HepG2 (cell line): ENCODE measurements around the gene IQCN. TPM values are rescaled to one million over a fixed set of nuclear protein-coding genes. Genes with fewer than 3 reads are reported as not detected.

ENCODE experiments used
- ATAD3A ChIP-seq: sonication (generic); formaldehyde crosslinking; IDR thresholded peaks from 2 replicates; pipeline ENCODE4 v1.4.0; 2020; ENCODE audit warnings: missing genetic modification reagents
- GABPA ChIP-seq, 2 experiments: IDR thresholded peaks; 2 replicates each; pipeline ENCODE4 v1.6.1; 2011 to 2016; ENCODE audit warnings: low read depth in 2 of 2, low read length in 1 of 2, missing biosample characterization in 1 of 2, missing genetic modification characterization in 1 of 2
- HBP1 ChIP-seq: IDR thresholded peaks from 2 replicates; pipeline ENCODE4 v1.6.1; 2016; ENCODE audit warnings: low read depth, control low read depth
- HDAC6 ChIP-seq: fragments of 200-600 bp; sonication (generic); IDR thresholded peaks from 2 replicates; pipeline ENCODE4 v1.7.0; 2017; ENCODE audit warnings: mild to moderate bottlenecking, antibody characterized with exemption, low read length, low read depth
- HIVEP1 ChIP-seq: sonication (generic); formaldehyde crosslinking; IDR thresholded peaks from 2 replicates; pipeline ENCODE4 v1.4.0; 2020; ENCODE audit warnings: mild to moderate bottlenecking, missing genetic modification reagents
- HNRNPH1 ChIP-seq: fragments of 200-400 bp; formaldehyde crosslinking; optimal IDR thresholded peaks from 2 replicates; pipeline ENCODE3; 2017; ENCODE audit warnings: mild to moderate bottlenecking, low read depth, low read length
- HOXA5 ChIP-seq: sonication (generic); formaldehyde crosslinking; IDR thresholded peaks from 2 replicates; pipeline ENCODE4 v1.4.0; 2020; ENCODE audit warnings: missing genetic modification reagents
- IRF2 ChIP-seq: IDR thresholded peaks from 2 replicates; pipeline ENCODE4 v1.6.1; 2018; ENCODE audit warnings: missing genetic modification reagents, missing compliant biosample characterization
- NFYC ChIP-seq: IDR thresholded peaks from 2 replicates; pipeline ENCODE4 v1.6.1; 2016; ENCODE audit warnings: missing genetic modification reagents, missing compliant biosample characterization
- NR0B2 ChIP-seq: sonication (generic); formaldehyde crosslinking; IDR thresholded peaks from 2 replicates; pipeline ENCODE4 v1.4.0; 2020; ENCODE audit warnings: mild to moderate bottlenecking, missing genetic modification reagents
- PBX2 ChIP-seq: IDR thresholded peaks from 2 replicates; pipeline ENCODE4 v1.6.1; 2016; ENCODE audit warnings: control low read depth
- RFX5 ChIP-seq: IDR thresholded peaks from 2 replicates; pipeline ENCODE4 v1.6.1; 2011; ENCODE audit warnings: low read depth, low read length, improper control_type of control experiment
- RNF219 ChIP-seq: sonication (generic); formaldehyde crosslinking; IDR thresholded peaks from 2 replicates; pipeline ENCODE4 v1.5.0; 2020; ENCODE audit warnings: mild to moderate bottlenecking, missing genetic modification reagents
- SAFB2 ChIP-seq: sonication (generic); formaldehyde crosslinking; IDR thresholded peaks from 2 replicates; pipeline ENCODE4 v1.5.1; 2020; ENCODE audit warnings: missing genetic modification reagents, low read depth, mild to moderate bottlenecking, borderline replicate concordance
- SMC3 ChIP-seq: IDR thresholded peaks from 2 replicates; pipeline ENCODE4 v1.6.1; 2011; ENCODE audit warnings: low read length, improper control_type of control experiment
- TBX2 ChIP-seq: sonication (generic); formaldehyde crosslinking; IDR thresholded peaks from 2 replicates; pipeline ENCODE4 v1.5.0; 2020; ENCODE audit warnings: missing genetic modification reagents, mild to moderate bottlenecking, borderline replicate concordance
- TFDP1 ChIP-seq: IDR thresholded peaks from 2 replicates; pipeline ENCODE4 v1.6.1; 2016; ENCODE audit warnings: missing compliant biosample characterization, missing genetic modification reagents, borderline replicate concordance
- ZHX1 ChIP-seq: sonication (generic); formaldehyde crosslinking; IDR thresholded peaks from 2 replicates; pipeline ENCODE4 v1.8.1; 2022; ENCODE audit warnings: low read depth, mild to moderate bottlenecking, missing genetic modification reagents
- ZNF143 ChIP-seq: sonication (generic); formaldehyde crosslinking; IDR thresholded peaks from 2 replicates; pipeline ENCODE4 v1.4.0; 2020; ENCODE audit warnings: missing genetic modification reagents
- polyA plus RNA-seq, 8 experiments: library from polyadenylated mRNA; depleted of rRNA in 3 of 8; stranded (reverse) in 7 of 8; unstranded in 1 of 8; fragments of >200 nt; fragmentation: Illumina TruSeq in 4 of 8; extraction: Trizol in 4 of 8; gene quantifications; 2 replicates each; pipeline versions ENCODE4 v1.2.1 to v1.2.3, GENCODE V29; 2011 to 2016; ENCODE audit warnings: low read depth in 4 of 8, missing spikeins in 1 of 8, mixed read lengths in 1 of 8; ENCODE audit not compliant: insufficient read depth in 1 of 8
- total RNA-seq, 5 experiments: library from RNA; depleted of rRNA; stranded (reverse); fragments of >200 nt; fragmentation: Illumina TruSeq; extraction: Trizol; gene quantifications; 2 replicates each; pipeline ENCODE4 v1.2.3, GENCODE V29; 2016; ENCODE audit warnings: low read depth in 1 of 5

Gene IQCN
- total and polyA plus RNA-seq, 2 of the 13 experiments (the other 11 are each of a cell fraction or from before 2014, with no cell fraction given) = 0.04 to 0.18 TPM

GRCh38 chr19:18281082-18282020 is 7.1 kb upstream of the IQCN start, which contains the start of gene JUND (continued):
- TF ChIP-seq HBP1 (CRISPR knock-in tag) = peak; percentile 40; the same call in 1 of the 2 replicates
- TF ChIP-seq ZNF143 (CRISPR knock-in tag) = peak; percentile 87
- TF ChIP-seq TFDP1 (CRISPR knock-in tag) = peak; percentile 48; the same call in 1 of the 2 replicates
- TF ChIP-seq NR0B2 (CRISPR knock-in tag) = peak; percentile 54; the same call in 1 of the 2 replicates
- peak; percentile 82 for TF ChIP-seq NFYC
- TF ChIP-seq RFX5 = peak; percentile 47; the same call in 1 of the 2 replicates
- TF ChIP-seq HIVEP1 (CRISPR knock-in tag) = no peak; the same call in 1 of the 2 replicates
- TF ChIP-seq ATAD3A (CRISPR knock-in tag) = no peak
- TF ChIP-seq IRF2 (CRISPR knock-in tag) = peak; percentile 16; the same call in 1 of the 2 replicates
- TF ChIP-seq HDAC6 = no peak
- no peak for TF ChIP-seq TBX2 (CRISPR knock-in tag)
- TF ChIP-seq SMC3 = no peak
- no peak for TF ChIP-seq HNRNPH1
- no peak; the same call in 1 of the 2 replicates for TF ChIP-seq SAFB2 (CRISPR knock-in tag)
- no peak for TF ChIP-seq ZHX1
- no peak for TF ChIP-seq GABPA (IDR thresholded peaks at IDR 0.05; ENCODE audit: low read depth, low read length)
- no peak for TF ChIP-seq GABPA (CRISPR knock-in tag; IDR thresholded peaks at IDR 0.05; ENCODE audit: low read depth)
- TF ChIP-seq RNF219 (CRISPR knock-in tag) = no peak
- peak; percentile 41; the same call in 1 of the 2 replicates for TF ChIP-seq PBX2
- peak; percentile 50; the same call in 1 of the 2 replicates for TF ChIP-seq HOXA5 (CRISPR knock-in tag)
